ENCODE results near the gene ASMTL. TPM values are rescaled to one million over a fixed set of nuclear protein-coding genes. Genes with fewer than 3 reads are reported as not detected.

Gene ASMTL
- total RNA-seq, 4 donors from 2014 or later: 29.7 to 56.1 (median 42.4) TPM

GRCh38 chrX:1444561-1445500, 7.9 kb downstream of the ASMTL start:
- Histone ChIP-seq H3K27ac (no peak overlapping the region), H3K27me3 (no peaks in the 10 kb centered on the region), H3K4me1 (no peaks in the 10 kb centered on the region), H3K36me3 (no peaks in the 10 kb centered on the region), H3K9me3 (no peaks in the 10 kb centered on the region), H3K4me3 (replicated peaks in 1 of 3) (no peak overlapping the region)
- no peak for DNase-seq
- TF ChIP-seq, protein P1, sequence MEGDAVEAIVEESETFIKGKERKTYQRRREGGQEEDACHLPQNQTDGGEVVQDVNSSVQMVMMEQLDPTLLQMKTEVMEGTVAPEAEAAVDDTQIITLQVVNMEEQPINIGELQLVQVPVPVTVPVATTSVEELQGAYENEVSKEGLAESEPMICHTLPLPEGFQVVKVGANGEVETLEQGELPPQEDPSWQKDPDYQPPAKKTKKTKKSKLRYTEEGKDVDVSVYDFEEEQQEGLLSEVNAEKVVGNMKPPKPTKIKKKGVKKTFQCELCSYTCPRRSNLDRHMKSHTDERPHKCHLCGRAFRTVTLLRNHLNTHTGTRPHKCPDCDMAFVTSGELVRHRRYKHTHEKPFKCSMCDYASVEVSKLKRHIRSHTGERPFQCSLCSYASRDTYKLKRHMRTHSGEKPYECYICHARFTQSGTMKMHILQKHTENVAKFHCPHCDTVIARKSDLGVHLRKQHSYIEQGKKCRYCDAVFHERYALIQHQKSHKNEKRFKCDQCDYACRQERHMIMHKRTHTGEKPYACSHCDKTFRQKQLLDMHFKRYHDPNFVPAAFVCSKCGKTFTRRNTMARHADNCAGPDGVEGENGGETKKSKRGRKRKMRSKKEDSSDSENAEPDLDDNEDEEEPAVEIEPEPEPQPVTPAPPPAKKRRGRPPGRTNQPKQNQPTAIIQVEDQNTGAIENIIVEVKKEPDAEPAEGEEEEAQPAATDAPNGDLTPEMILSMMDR (IDR thresholded peaks at IDR 0.05): no peak
- no peak for TF ChIP-seq POLR2A (IDR thresholded peaks at IDR 0.05)
- intact Hi-C loops (cut with DNase I): no loop called here
- WGBS, 2 donors: 99% methylated on average over 19 of the region's 19 CpGs

- H3K27ac ChIP-seq: no peak overlapping the region
- peaks cover 0 to 6% of the 10 kb centered on the region in 2 donors for H3K36me3 ChIP-seq
- intact Hi-C loops (cut with DNase I): no loop called here
- no peaks in the 10 kb centered on the region for H3K27me3 ChIP-seq
- 80 to 86% methylated on average over 22 to 26 of the region's 26 CpGs for WGBS, 2 donors
- H3K4me3 ChIP-seq (replicated peaks in 1 of 3): no peak overlapping the region
- no peaks in the 10 kb centered on the region for H3K4me1 ChIP-seq
- H3K9me3 ChIP-seq: no peaks in the 10 kb centered on the region
- no peak for DNase-seq
- TF ChIP-seq, protein P1 (IDR thresholded peaks at IDR 0.05): no peak
- no peak for TF ChIP-seq POLR2A (IDR thresholded peaks at IDR 0.05)
Measured at GRCh38 chrX:1443496-1444075, 9.1 kb downstream of the ASMTL start.

GRCh38 chrX:1442724-1443367, 9.9 kb downstream of the ASMTL start:
- H3K4me1 ChIP-seq: no peaks in the 10 kb centered on the region
- H3K36me3 ChIP-seq: peaks cover 0 to 10% of the 10 kb centered on the region in 2 donors
- no peak overlapping the region for H3K4me3 ChIP-seq (replicated peaks in 1 of 3)
- no peaks in the 10 kb centered on the region for H3K9me3 ChIP-seq
- DNase-seq: no peak
- H3K27me3 ChIP-seq: no peaks in the 10 kb centered on the region
- intact Hi-C loops (cut with DNase I): no loop called here
- TF ChIP-seq POLR2A (IDR thresholded peaks at IDR 0.05): no peak
- TF ChIP-seq, protein P1 (IDR thresholded peaks at IDR 0.05): no peak
- WGBS, 2 donors: 87 to 89% methylated on average over 30 to 31 of the region's 38 CpGs
- H3K27ac ChIP-seq: no peak overlapping the region

DNA sequence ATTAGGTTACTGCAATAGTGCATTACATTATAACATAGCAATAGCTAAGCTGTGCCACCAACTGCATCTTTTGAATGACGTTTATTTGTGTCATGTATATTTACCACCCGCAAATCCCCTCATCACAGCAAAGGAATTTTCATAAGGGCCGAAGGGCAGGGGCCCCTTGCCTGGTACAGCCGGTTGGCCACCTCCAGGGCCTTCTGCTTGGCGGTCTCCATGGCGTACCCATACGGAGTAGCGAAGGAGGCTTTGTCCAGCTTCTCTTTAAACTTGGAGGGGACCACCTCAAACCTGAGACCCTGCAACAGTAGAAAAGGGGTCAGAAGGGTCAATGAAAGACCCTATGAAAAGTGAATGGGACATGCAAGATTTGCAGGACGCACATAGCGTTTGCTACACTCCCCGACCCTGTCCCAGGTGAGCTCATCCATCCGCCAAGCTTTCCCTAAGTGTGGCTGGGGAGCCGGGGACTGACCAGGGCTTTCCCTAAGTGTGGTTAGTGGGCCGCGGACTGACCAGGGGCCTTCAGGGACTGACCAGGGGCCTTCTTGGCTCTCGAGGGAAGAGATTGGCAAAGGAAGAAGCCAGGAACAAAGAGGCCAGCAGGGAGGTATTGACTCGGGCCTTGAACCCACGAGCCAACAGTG, 10.6 kb downstream of the ASMTL start:
- Histone ChIP-seq H3K4me3 (replicated peaks in 1 of 3) (no peak overlapping the region), H3K36me3 (peaks cover 3 to 10% of the 10 kb centered on the region in 2 donors), H3K27ac (no peak overlapping the region), H3K9me3 (no peaks in the 10 kb centered on the region), H3K27me3 (no peaks in the 10 kb centered on the region), H3K4me1 (no peaks in the 10 kb centered on the region)
- intact Hi-C loops (cut with DNase I): no loop called here
- TF ChIP-seq POLR2A (IDR thresholded peaks at IDR 0.05): no peak
- TF ChIP-seq, protein P1 (IDR thresholded peaks at IDR 0.05): no peak
- DNase-seq: no peak
- WGBS, 2 donors: 96 to 97% methylated on average over 18 of the region's 18 CpGs
